GM23248 (cell line): ENCODE results near the gene KRT82. TPM values are rescaled to one million over a fixed set of nuclear protein-coding genes. Genes with fewer than 3 reads are reported as not detected.
"Not testable (repeated sequence)": the region's sequence is repeated elsewhere in the genome, so short reads cannot be mapped to it uniquely, and the experiment has no call there.

Experiments used
- DNase-seq: peaks from one replicate; pipeline ENCODE4 v3.0.0-alpha.2; 2015
- H2AFZ ChIP-seq: fragments of 200-600 bp; sonication (generic); 2 replicates; pipeline ENCODE4 v1.6.1; 2016; ENCODE audit warnings: antibody characterized with exemption
- H3F3A ChIP-seq: fragments of 200-600 bp; sonication (generic); 2 replicates; pipeline ENCODE4 v1.6.1; 2016; ENCODE audit warnings: mild to moderate bottlenecking, antibody characterized with exemption, mixed run types; ENCODE audit not compliant: insufficient read depth
- H3K27ac ChIP-seq: fragments of 200-600 bp; sonication (generic); 2 replicates; pipeline ENCODE4 v1.5.1; 2016; ENCODE audit warnings: mild to moderate bottlenecking
- H3K27me3 ChIP-seq: fragments of 200-600 bp; sonication (generic); replicated peaks from 2 replicates; pipeline ENCODE4 v1.6.1; 2016; ENCODE audit warnings: mild to moderate bottlenecking; ENCODE audit not compliant: insufficient read depth
- H3K36me3 ChIP-seq: fragments of 200-600 bp; sonication (generic); 2 replicates; pipeline ENCODE4 v1.6.1; 2016; ENCODE audit warnings: low read depth, mild to moderate bottlenecking
- H3K4me1 ChIP-seq: fragments of 200-600 bp; sonication (generic); 2 replicates; pipeline ENCODE4 v1.6.1; 2016; ENCODE audit warnings: mild to moderate bottlenecking; ENCODE audit not compliant: insufficient read depth
- H3K4me2 ChIP-seq: fragments of 200-600 bp; sonication (generic); one replicate; pipeline ENCODE4 v1.6.1; 2016; ENCODE audit warnings: mild to moderate bottlenecking; ENCODE audit not compliant: unreplicated experiment
- H3K4me3 ChIP-seq: fragments of 200-600 bp; sonication (generic); 2 replicates; pipeline ENCODE4 v1.5.1; 2016; ENCODE audit warnings: mild to moderate bottlenecking
- H3K79me2 ChIP-seq: fragments of 200-600 bp; sonication (generic); 2 replicates; pipeline ENCODE4 v1.6.1; 2016; ENCODE audit warnings: mild to moderate bottlenecking; ENCODE audit not compliant: insufficient read depth
- H3K9ac ChIP-seq: fragments of 200-600 bp; sonication (generic); 2 replicates; pipeline ENCODE4 v1.6.1; 2016; ENCODE audit warnings: mild to moderate bottlenecking
- H3K9me2 ChIP-seq: fragments of 200-600 bp; sonication (generic); 2 replicates; pipeline ENCODE4 v1.6.1; 2016; ENCODE audit warnings: mixed run types, mild to moderate bottlenecking, moderate library complexity; ENCODE audit not compliant: insufficient read depth
- H3K9me3 ChIP-seq: fragments of 200-600 bp; sonication (generic); one replicate; pipeline ENCODE4 v1.6.1; 2017; ENCODE audit warnings: low read depth
- H4K20me1 ChIP-seq: fragments of 200-600 bp; sonication (generic); 2 replicates; pipeline ENCODE4 v1.6.0; 2016; ENCODE audit not compliant: insufficient read depth
- EZH2 ChIP-seq: fragments of 200-600 bp; sonication (generic); IDR thresholded peaks from 2 replicates; pipeline ENCODE4 v1.6.1; 2018; ENCODE audit warnings: antibody characterized with exemption, mild to moderate bottlenecking; ENCODE audit not compliant: insufficient read depth, poor library complexity, severe bottlenecking
- EZH2phosphoT487 ChIP-seq: fragments of 200-600 bp; sonication (generic); IDR thresholded peaks from 2 replicates; pipeline ENCODE4 v1.6.1; 2018; ENCODE audit warnings: antibody characterized with exemption, moderate library complexity, mild to moderate bottlenecking, low read depth; ENCODE audit not compliant: insufficient read depth
- WGBS, 2 experiments: methylation state at CpG; one replicate each; pipeline ENCODE4 v1.1.6; 2015 to 2017; ENCODE audit warnings: low lambda C conversion rate in 2 of 2, low coverage in 1 of 2; ENCODE audit errors: missing lambda C conversion rate in 2 of 2; 5-methylcytosine and 5-hydroxymethylcytosine counted together
- in situ Hi-C: fragments of 300-500 bp; cut with MboI; formaldehyde crosslinking; loops from 2 replicates; pipeline ENCODE4 v1.15.0; 2020
- polyA plus RNA-seq: library from polyadenylated mRNA; unstranded; fragments of >200 nt; fragmentation: Nextera tagmentation; extraction: Ambion mirVana; gene quantifications from 2 replicates; pipeline ENCODE4 v1.2.1, GENCODE V29; 2016
- total RNA-seq: library from RNA; depleted of rRNA; stranded (reverse); fragments of >200 nt; shearing (Covaris generic); gene quantifications from 2 replicates; pipeline ENCODE4 v1.2.3, GENCODE V29; 2014

Gene KRT82
- total and polyA plus RNA-seq, 2 experiments from 2014 or later, result not detected

- in situ Hi-C loops, result no loop called here
Measured at GRCh38 chr12:52448228-52448627, 42.1 kb upstream of the KRT82 start.

DNA sequence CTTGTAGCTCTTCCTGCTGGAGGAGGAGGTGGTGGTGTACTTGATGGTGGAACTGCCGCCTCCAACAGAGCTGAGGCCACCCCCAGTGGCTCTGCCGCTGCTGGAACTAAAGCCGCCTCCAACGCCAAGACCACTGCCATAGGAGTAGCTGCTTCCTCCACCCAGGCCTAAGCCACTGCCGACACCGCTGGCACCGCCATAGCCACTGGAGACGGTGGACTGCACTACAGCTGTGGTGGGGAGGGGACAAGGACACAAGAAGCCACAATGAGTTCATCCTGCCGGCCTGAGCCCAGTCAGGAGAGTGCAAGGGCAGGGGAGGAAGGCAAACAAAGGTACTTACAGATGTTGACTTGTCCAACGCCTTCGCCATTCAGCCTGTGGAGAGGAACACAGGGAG, 41.1 kb upstream of the KRT82 start:
- DNase-seq, H4K20me1 ChIP-seq, H2AFZ ChIP-seq, H3K36me3 ChIP-seq, H3K4me2 ChIP-seq, H3K27ac ChIP-seq, in situ Hi-C loops, H3K4me3 ChIP-seq, H3K79me2 ChIP-seq, H3K9me3 ChIP-seq, H3K9ac ChIP-seq, H3K9me2 ChIP-seq: not testable (repeated sequence)
- 83 to 85% methylated on average over 11 of the region's 11 CpGs for WGBS, 2 experiments
- Histone ChIP-seq H3K4me1 (peaks cover 12% of the 10 kb centered on the region), H3K27me3 (0 out of 2 replicates have a peak, but pooled peaks cover 13% of the 10 kb centered on the region), H3F3A (peaks cover 13% of the 10 kb centered on the region)

More at GRCh38 chr12:52448228-52448627, 42.1 kb upstream of the KRT82 start:
- peaks cover 4% of the 10 kb centered on the region for H3K4me1 ChIP-seq
- H3K79me2 ChIP-seq, result no peaks in the 10 kb centered on the region
- H3K9me3 ChIP-seq, result no peaks in the 10 kb centered on the region
- H3K36me3 ChIP-seq, result no peaks in the 10 kb centered on the region
- H3F3A ChIP-seq, result peaks cover 6% of the 10 kb centered on the region
- no peak overlapping the region for H3K4me3 ChIP-seq
- H3K4me2 ChIP-seq, result no peak overlapping the region
- H4K20me1 ChIP-seq, result no peaks in the 10 kb centered on the region
- no peak overlapping the region for H3K9ac ChIP-seq
- TF ChIP-seq EZH2 (no peak), EZH2phosphoT487 (no peak)
- H2AFZ ChIP-seq, result no peak overlapping the region
- no peak overlapping the region for H3K27ac ChIP-seq
- WGBS, 2 experiments, result 47 to 57% methylated on average over 3 of the region's 3 CpGs
- DNase-seq, result no peak
- H3K27me3 ChIP-seq, result 0 out of 2 replicates have a peak, but pooled peaks cover 13% of the 10 kb centered on the region
- H3K9me2 ChIP-seq, result no peaks in the 10 kb centered on the region

GRCh38 chr12:52446367-52447045, 40.4 kb upstream of the KRT82 start:
- in situ Hi-C loops, result no loop called here
- Histone ChIP-seq H3K9me2 (no peaks in the 10 kb centered on the region), H3K9me3 (no peaks in the 10 kb centered on the region), H3K79me2 (no peaks in the 10 kb centered on the region), H3K36me3 (no peaks in the 10 kb centered on the region), H4K20me1 (no peaks in the 10 kb centered on the region), H3K4me2 (no peak overlapping the region), H3K27me3 (0 out of 2 replicates have a peak, but pooled peaks cover 13% of the 10 kb centered on the region), H3K4me3 (no peak overlapping the region), H3K4me1 (peaks cover 19% of the 10 kb centered on the region), H3F3A (peaks cover 20% of the 10 kb centered on the region), H3K27ac (no peak overlapping the region), H2AFZ (no peak overlapping the region), H3K9ac (no peak overlapping the region)
- 65 to 79% methylated on average over 6 of the region's 6 CpGs for WGBS, 2 experiments
- TF ChIP-seq EZH2, result no peak
- no peak for TF ChIP-seq EZH2phosphoT487
- DNase-seq, result peak; percentile 20

DNA sequence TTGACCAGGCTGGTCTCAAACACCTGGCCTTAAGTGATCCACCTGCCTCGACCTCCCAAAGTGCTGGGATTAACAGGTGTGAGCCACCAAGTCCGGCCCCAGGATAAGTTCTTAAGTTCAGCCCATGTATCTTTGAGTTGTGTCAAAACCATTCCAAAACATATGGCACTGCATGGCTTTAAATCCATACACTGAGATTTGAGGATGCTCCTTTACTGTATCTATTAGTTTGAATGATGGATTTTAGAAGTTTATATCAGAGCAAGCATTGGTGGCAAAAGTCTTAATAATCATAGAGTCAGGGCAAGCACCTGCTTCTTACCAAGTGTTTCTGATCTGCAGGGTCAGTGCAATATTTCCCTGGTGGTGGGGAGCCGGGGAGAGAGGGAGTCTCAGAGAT, 39.7 kb upstream of the KRT82 start:
- Histone ChIP-seq H3K27ac (no peak overlapping the region), H4K20me1 (no peaks in the 10 kb centered on the region), H3K4me3 (no peak overlapping the region), H3K27me3 (0 out of 2 replicates have a peak, but pooled peaks cover 13% of the 10 kb centered on the region), H3K9me2 (no peaks in the 10 kb centered on the region), H3K9me3 (no peaks in the 10 kb centered on the region), H3K4me1 (peaks cover 26% of the 10 kb centered on the region), H3F3A (peaks cover 26% of the 10 kb centered on the region), H2AFZ (no peak overlapping the region), H3K36me3 (no peaks in the 10 kb centered on the region), H3K9ac (no peak overlapping the region), H3K79me2 (no peaks in the 10 kb centered on the region), H3K4me2 (no peak overlapping the region)
- WGBS, 2 experiments, result 72 to 76% methylated on average over 3 of the region's 3 CpGs
- no peak for DNase-seq
- in situ Hi-C loops, result no loop called here
- no peak for TF ChIP-seq EZH2phosphoT487
- TF ChIP-seq EZH2, result no peak
